ENCODE results near the gene TOPORS. TPM values are rescaled to one million over a fixed set of nuclear protein-coding genes. Genes with fewer than 3 reads are reported as not detected.
"Not testable (repeated sequence)": the region's sequence is repeated elsewhere in the genome, so short reads cannot be mapped to it uniquely, and the experiment has no call there.

TOPORS gene
- total and polyA plus RNA-seq, 4 donors, result 7.8 to 17.0 (median 12.8) TPM

GRCh38 chr9:32526707-32527048 is 25.7 kb downstream of the TOPORS start:
- Histone ChIP-seq H3K9me3 (ENCODE audit: control insufficient read depth, low read length) (no peaks in the 10 kb centered on the region), H3K36me3 (ENCODE audit: control insufficient read depth in 1 of 2, insufficient read depth in 2 of 2, low read length in 1 of 2) (no peaks in the 10 kb centered on the region), H3K4me3 (ENCODE audit: low read length in 2 of 2) (peak overlapping the region; percentile 78 to 99), H3K27ac (ENCODE audit: low read depth in 1 of 2, low read length in 2 of 2) (no peak overlapping the region), H3K27me3 (ENCODE audit: control insufficient read depth in 1 of 2, insufficient read depth in 2 of 2, low read length in 1 of 2) (no peaks in the 10 kb centered on the region), H3K4me1 (ENCODE audit: control insufficient read depth in 1 of 2, insufficient read depth in 2 of 2, low read length in 2 of 2) (peaks cover 2 to 4% of the 10 kb centered on the region in 2 donors)
- no peak for ATAC-seq (ENCODE audit: low FRiP score)
- no peak for DNase-seq
- intact Hi-C loops (cut with DNase I), result loop anchor here in 1 of 2 donors (2.0 to 10.0 kb wide), 2 partner anchors 24 to 92 kb away; no protein-coding TSS in a partner anchor
- WGBS, 2 donors, result 14 to 17% methylated on average over 2 of the region's 2 CpGs

GRCh38 chr9:32526041-32526706 is 26.2 kb downstream of the TOPORS start, which contains the start of gene RIGI:
RIGI (minus strand) TSS chr9:32526196; CDS start chr9:32526166, 30 bp downstream.
- peak; percentile 97 to 98 for DNase-seq
- H3K36me3 ChIP-seq (ENCODE audit: control insufficient read depth in 1 of 2, insufficient read depth in 2 of 2, low read length in 1 of 2), result no peaks in the 10 kb centered on the region
- ATAC-seq (ENCODE audit: low FRiP score), result peak; percentile 95
- peaks cover 2 to 4% of the 10 kb centered on the region in 2 donors for H3K4me1 ChIP-seq (ENCODE audit: control insufficient read depth in 1 of 2, insufficient read depth in 2 of 2, low read length in 2 of 2)
- H3K27ac ChIP-seq (ENCODE audit: low read depth in 1 of 2, low read length in 2 of 2), result peak within 1 kb of the TSS in 1 of 2 donors; percentile 88
- intact Hi-C loops (cut with DNase I), result loop anchor here in 1 of 2 donors (2.0 to 10.0 kb wide), 2 partner anchors 25 to 91 kb away; no protein-coding TSS in a partner anchor
- WGBS, 2 donors, result 0% methylated on average over 37 of the region's 37 CpGs
- H3K27me3 ChIP-seq (ENCODE audit: control insufficient read depth in 1 of 2, insufficient read depth in 2 of 2, low read length in 1 of 2), result no peaks in the 10 kb centered on the region
- peak within 1 kb of the TSS; percentile 78 to 99 for H3K4me3 ChIP-seq (ENCODE audit: low read length in 2 of 2)
- no peaks in the 10 kb centered on the region for H3K9me3 ChIP-seq (ENCODE audit: control insufficient read depth, low read length)

DNA sequence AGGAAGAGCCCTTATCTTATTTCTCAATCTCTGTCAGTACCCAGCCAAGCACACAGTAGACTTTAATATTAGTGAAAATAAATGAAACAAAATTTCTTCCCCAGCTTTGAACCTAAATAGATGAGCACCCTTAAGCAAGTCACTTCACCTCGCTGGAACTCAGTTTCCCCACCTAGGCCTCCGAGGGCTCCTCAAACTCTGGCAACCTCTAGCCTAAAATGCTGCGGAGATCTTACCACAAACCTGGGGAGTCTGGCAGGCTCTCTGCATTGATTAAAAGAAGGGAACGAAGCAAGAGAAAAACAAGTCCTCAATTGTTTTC is 26.7 kb downstream of the TOPORS start:
- H3K36me3 ChIP-seq (ENCODE audit: control insufficient read depth in 1 of 2, insufficient read depth in 2 of 2, low read length in 1 of 2), result no peaks in the 10 kb centered on the region
- intact Hi-C loops (cut with DNase I), result loop anchor here in 1 of 2 donors (2.0 to 10.0 kb wide), 2 partner anchors 25 to 91 kb away; no protein-coding TSS in a partner anchor
- peak overlapping the region in 1 of 2 donors; percentile 88 for H3K27ac ChIP-seq (ENCODE audit: low read depth in 1 of 2, low read length in 2 of 2)
- H3K27me3 ChIP-seq (ENCODE audit: control insufficient read depth in 1 of 2, insufficient read depth in 2 of 2, low read length in 1 of 2), result no peaks in the 10 kb centered on the region
- H3K9me3 ChIP-seq (ENCODE audit: control insufficient read depth, low read length), result no peaks in the 10 kb centered on the region
- DNase-seq, result no peak
- peaks cover 2 to 4% of the 10 kb centered on the region in 2 donors for H3K4me1 ChIP-seq (ENCODE audit: control insufficient read depth in 1 of 2, insufficient read depth in 2 of 2, low read length in 2 of 2)
- H3K4me3 ChIP-seq (ENCODE audit: low read length in 2 of 2), result peak overlapping the region; percentile 78 to 99
- peak; percentile 4 for ATAC-seq (ENCODE audit: low FRiP score)
- 1 to 2% methylated on average over 4 of the region's 4 CpGs for WGBS, 2 donors

DNA sequence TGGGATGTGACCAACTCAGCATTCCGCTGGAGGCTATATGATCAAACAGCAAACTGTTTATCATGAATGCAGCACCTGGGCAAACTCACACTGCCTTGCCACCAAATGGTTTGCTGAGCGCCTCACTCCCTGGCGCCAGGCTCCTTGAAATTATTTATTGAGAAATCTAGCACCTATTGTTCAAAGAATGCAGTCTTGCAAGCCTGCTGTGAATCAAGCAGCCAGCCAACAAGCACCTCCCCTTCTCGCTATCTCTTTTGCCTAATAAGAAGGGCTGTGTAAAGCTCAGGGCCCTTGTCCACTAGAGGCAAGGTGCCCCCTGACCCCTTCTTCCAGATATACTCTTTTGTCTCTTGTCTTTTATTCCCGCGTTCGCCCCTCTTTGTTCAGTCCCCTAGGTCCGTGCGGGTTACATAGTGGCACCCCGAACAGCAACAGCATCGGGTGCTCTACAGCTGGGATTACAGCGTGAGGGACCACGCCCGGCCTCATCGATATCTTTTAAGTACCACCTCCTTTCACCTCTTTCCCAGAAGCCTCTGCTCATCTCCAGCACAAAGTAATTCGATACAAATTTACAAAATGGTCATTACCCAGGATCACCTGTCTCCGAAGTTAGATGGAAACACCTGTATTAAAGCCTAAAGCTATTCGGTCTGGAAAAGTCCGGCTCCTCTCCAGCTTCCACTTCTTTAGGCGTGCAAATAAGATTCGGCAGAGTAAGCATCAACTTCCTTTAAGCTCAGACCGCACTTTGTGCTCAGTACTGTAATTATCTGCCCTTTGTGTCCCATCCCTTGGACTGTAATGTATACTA is 27.3 kb downstream of the TOPORS start:
- 47 to 61% methylated on average over 22 of the region's 22 CpGs for WGBS, 2 donors
- H3K4me3 ChIP-seq (ENCODE audit: low read length in 2 of 2), result peak overlapping the region; percentile 78 to 99
- ATAC-seq (ENCODE audit: low FRiP score), result peak; percentile 51
- H3K27ac ChIP-seq (ENCODE audit: low read depth in 1 of 2, low read length in 2 of 2), result no peak overlapping the region
- intact Hi-C loops (cut with DNase I), result loop anchor here in 1 of 2 donors (10.0 kb wide), 1 partner anchor 90 kb away; no protein-coding TSS in a partner anchor
- H3K4me1 ChIP-seq (ENCODE audit: control insufficient read depth in 1 of 2, insufficient read depth in 2 of 2, low read length in 2 of 2), result peaks cover 2 to 4% of the 10 kb centered on the region in 2 donors
- no peaks in the 10 kb centered on the region for H3K9me3 ChIP-seq (ENCODE audit: control insufficient read depth, low read length)
- H3K27me3 ChIP-seq (ENCODE audit: control insufficient read depth in 1 of 2, insufficient read depth in 2 of 2, low read length in 1 of 2), result no peaks in the 10 kb centered on the region
- no peak for DNase-seq
- H3K36me3 ChIP-seq (ENCODE audit: control insufficient read depth in 1 of 2, insufficient read depth in 2 of 2, low read length in 1 of 2), result no peaks in the 10 kb centered on the region

- ATAC-seq (ENCODE audit: low FRiP score); H3K27me3 ChIP-seq (ENCODE audit: control insufficient read depth in 1 of 2, insufficient read depth in 2 of 2, low read length in 1 of 2); H3K9me3 ChIP-seq (ENCODE audit: control insufficient read depth, low read length); DNase-seq; H3K36me3 ChIP-seq (ENCODE audit: control insufficient read depth in 1 of 2, insufficient read depth in 2 of 2, low read length in 1 of 2); H3K27ac ChIP-seq (ENCODE audit: low read depth in 1 of 2, low read length in 2 of 2); H3K4me1 ChIP-seq (ENCODE audit: control insufficient read depth in 1 of 2, insufficient read depth in 2 of 2, low read length in 2 of 2): not testable (repeated sequence)
- intact Hi-C loops (cut with DNase I), result loop anchor here in 1 of 2 donors (10.0 kb wide), 1 partner anchor 90 kb away; no protein-coding TSS in a partner anchor
- peak overlapping the region in 1 of 2 donors; percentile 78 for H3K4me3 ChIP-seq (ENCODE audit: low read length in 2 of 2)
- 94% methylated on average over 11 of the region's 11 CpGs for WGBS, 2 donors
Measured at GRCh38 chr9:32524558-32524891, 27.9 kb downstream of the TOPORS start.

GRCh38 chr9:32523910-32524309 is 28.5 kb downstream of the TOPORS start:
- H3K9me3 ChIP-seq (ENCODE audit: control insufficient read depth, low read length), result no peaks in the 10 kb centered on the region
- 48 to 89% methylated on average over 1 of the region's 1 CpG for WGBS, 2 donors
- intact Hi-C loops (cut with DNase I), result loop anchor here in 1 of 2 donors (10.0 kb wide), 1 partner anchor 89 kb away; no protein-coding TSS in a partner anchor
- H3K4me3 ChIP-seq (ENCODE audit: low read length in 2 of 2), result no peak overlapping the region
- H3K27ac ChIP-seq (ENCODE audit: low read depth in 1 of 2, low read length in 2 of 2), result no peak overlapping the region
- DNase-seq (no peak), ATAC-seq (ENCODE audit: low FRiP score) (no peak)
- no peaks in the 10 kb centered on the region for H3K27me3 ChIP-seq (ENCODE audit: control insufficient read depth in 1 of 2, insufficient read depth in 2 of 2, low read length in 1 of 2)
- peaks cover 2 to 4% of the 10 kb centered on the region in 2 donors for H3K4me1 ChIP-seq (ENCODE audit: control insufficient read depth in 1 of 2, insufficient read depth in 2 of 2, low read length in 2 of 2)
- no peaks in the 10 kb centered on the region for H3K36me3 ChIP-seq (ENCODE audit: control insufficient read depth in 1 of 2, insufficient read depth in 2 of 2, low read length in 1 of 2)

GRCh38 chr9:32518276-32518675 is 34.1 kb downstream of the TOPORS start:
- Histone ChIP-seq H3K4me1 (ENCODE audit: control insufficient read depth in 1 of 2, insufficient read depth in 2 of 2, low read length in 2 of 2) (peaks cover under 1 to 2% of the 10 kb centered on the region in 2 donors), H3K4me3 (ENCODE audit: low read length in 2 of 2) (no peak overlapping the region), H3K9me3 (ENCODE audit: control insufficient read depth, low read length) (no peaks in the 10 kb centered on the region), H3K27me3 (ENCODE audit: control insufficient read depth in 1 of 2, insufficient read depth in 2 of 2, low read length in 1 of 2) (no peaks in the 10 kb centered on the region), H3K36me3 (ENCODE audit: control insufficient read depth in 1 of 2, insufficient read depth in 2 of 2, low read length in 1 of 2) (no peaks in the 10 kb centered on the region), H3K27ac (ENCODE audit: low read depth in 1 of 2, low read length in 2 of 2) (no peak overlapping the region)
- 89 to 96% methylated on average over 1 of the region's 1 CpG for WGBS, 2 donors
- DNase-seq (no peak), ATAC-seq (ENCODE audit: low FRiP score) (no peak)
- intact Hi-C loops (cut with DNase I), result no loop called here

GRCh38 chr9:32516241-32516640 is 36.1 kb downstream of the TOPORS start:
- H3K36me3 ChIP-seq (ENCODE audit: control insufficient read depth in 1 of 2, insufficient read depth in 2 of 2, low read length in 1 of 2), result no peaks in the 10 kb centered on the region
- H3K27me3 ChIP-seq (ENCODE audit: control insufficient read depth in 1 of 2, insufficient read depth in 2 of 2, low read length in 1 of 2), result no peaks in the 10 kb centered on the region
- H3K4me3 ChIP-seq (ENCODE audit: low read length in 2 of 2), result no peak overlapping the region
- H3K27ac ChIP-seq (ENCODE audit: low read depth in 1 of 2, low read length in 2 of 2), result no peak overlapping the region
- intact Hi-C loops (cut with DNase I), result no loop called here
- DNase-seq (no peak), ATAC-seq (ENCODE audit: low FRiP score) (no peak)
- no peaks in the 10 kb centered on the region for H3K4me1 ChIP-seq (ENCODE audit: control insufficient read depth in 1 of 2, insufficient read depth in 2 of 2, low read length in 2 of 2)
- no peaks in the 10 kb centered on the region for H3K9me3 ChIP-seq (ENCODE audit: control insufficient read depth, low read length)
